ENCODE results near the gene PIK3AP1. TPM values are rescaled to one million over a fixed set of nuclear protein-coding genes. Genes with fewer than 3 reads are reported as not detected.

PIK3AP1 gene
- total RNA-seq, 1 experiment from 2014 or later = 3.7 TPM

DNA sequence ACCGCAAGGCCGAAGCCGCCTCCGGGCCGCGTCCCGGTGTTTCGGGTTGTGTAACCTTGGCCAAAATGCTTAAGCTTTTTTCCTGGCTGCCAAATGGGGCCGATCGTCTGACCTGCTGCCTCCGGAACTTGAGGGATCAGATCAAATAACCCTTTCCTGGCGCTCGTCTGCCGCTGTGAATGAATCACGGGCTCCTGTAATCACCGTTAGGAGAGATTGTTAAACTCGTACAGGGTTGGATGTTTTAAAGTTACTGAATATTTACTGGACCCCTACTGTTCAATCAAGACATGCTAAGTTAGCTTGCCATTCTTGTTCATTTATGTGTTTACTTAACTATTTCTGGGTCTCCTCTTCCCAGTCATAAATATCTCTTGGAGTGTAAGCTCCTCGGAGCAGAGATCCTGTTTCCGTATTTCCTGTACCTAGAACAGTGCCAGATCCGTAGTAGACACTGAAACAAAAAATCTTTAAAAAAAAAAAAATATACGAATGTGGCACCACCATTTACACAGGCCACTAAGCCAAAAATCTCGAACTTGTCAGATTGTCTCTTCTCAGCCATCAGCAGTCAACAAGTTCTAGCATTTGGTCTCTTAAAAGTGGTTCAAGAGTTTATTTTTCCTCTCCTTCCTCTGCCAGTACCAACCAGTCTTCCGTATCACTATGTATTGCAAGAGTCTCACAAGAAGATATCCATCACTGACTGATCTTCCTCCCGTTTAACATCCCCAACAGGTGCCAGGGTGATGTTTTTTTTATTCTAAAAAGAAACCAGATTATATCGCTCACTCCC lies 132.9 kb downstream of the PIK3AP1 start:
- no peaks in the 10 kb centered on the region for H3K27me3 ChIP-seq (ENCODE audit: low read length)
- H4K20me1 ChIP-seq (ENCODE audit: low read length) = peaks cover 23% of the 10 kb centered on the region
- peak overlapping the region; percentile 79 for H2AFZ ChIP-seq (ENCODE audit: low read length)
- peak overlapping the region; percentile 70 for H3K27ac ChIP-seq (ENCODE audit: low read length)
- no peaks in the 10 kb centered on the region for H3F3A ChIP-seq (ENCODE audit: low read length, unreplicated experiment)
- BruUV-seq (replicated peaks) = TSS peak; percentile 84
- H3K4me3 ChIP-seq (ENCODE audit: low read length) = peak overlapping the region; percentile 87
- peak overlapping the region; percentile 89 for H3K4me2 ChIP-seq (ENCODE audit: low read length)
- TF ChIP-seq EZH2phosphoT487 (IDR thresholded peaks at IDR 0.05; ENCODE audit: borderline replicate concordance, low read length) (0 out of 2 replicates have a peak, but pooled peaks have one; percentile 11), EZH2 (IDR thresholded peaks at IDR 0.05; ENCODE audit: low read length, unreplicated experiment) (no peak)
- no peaks in the 10 kb centered on the region for H3K36me3 ChIP-seq (ENCODE audit: low read depth, low read length)
- ATAC-seq (peak; percentile 60), DNase-seq (peak; percentile 68)
- H3K4me1 ChIP-seq (ENCODE audit: insufficient read depth, low read length) = peaks cover 19% of the 10 kb centered on the region; the same call in 1 of the 2 replicates
- intact Hi-C loops (cut with micrococcal nuclease) = loop anchor here (1.0 to 5.0 kb wide), 2 partner anchors 45 to 245 kb away; partner anchors contain the start of gene LCOR
- peak overlapping the region; percentile 67 for H3K9ac ChIP-seq (ENCODE audit: low read length)
- ChIA-PET POLR2A (ENCODE audit: unreplicated experiment) (interaction anchor here (0.6 kb wide), 1 partner anchor 182 kb away, joined by 6 read pairs; no protein-coding TSS in a partner anchor), CTCF (interaction anchor here (0.7 kb wide), 1 partner anchor 49 kb away, joined by 3 read pairs; no protein-coding TSS in a partner anchor)
- H3K9me2 ChIP-seq (replicated peaks; ENCODE audit: low read length) = no peaks in the 10 kb centered on the region
- H3K9me3 ChIP-seq (ENCODE audit: low read length) = no peaks in the 10 kb centered on the region
- peaks cover 42% of the 10 kb centered on the region for H3K79me2 ChIP-seq (ENCODE audit: low read length)

DNA sequence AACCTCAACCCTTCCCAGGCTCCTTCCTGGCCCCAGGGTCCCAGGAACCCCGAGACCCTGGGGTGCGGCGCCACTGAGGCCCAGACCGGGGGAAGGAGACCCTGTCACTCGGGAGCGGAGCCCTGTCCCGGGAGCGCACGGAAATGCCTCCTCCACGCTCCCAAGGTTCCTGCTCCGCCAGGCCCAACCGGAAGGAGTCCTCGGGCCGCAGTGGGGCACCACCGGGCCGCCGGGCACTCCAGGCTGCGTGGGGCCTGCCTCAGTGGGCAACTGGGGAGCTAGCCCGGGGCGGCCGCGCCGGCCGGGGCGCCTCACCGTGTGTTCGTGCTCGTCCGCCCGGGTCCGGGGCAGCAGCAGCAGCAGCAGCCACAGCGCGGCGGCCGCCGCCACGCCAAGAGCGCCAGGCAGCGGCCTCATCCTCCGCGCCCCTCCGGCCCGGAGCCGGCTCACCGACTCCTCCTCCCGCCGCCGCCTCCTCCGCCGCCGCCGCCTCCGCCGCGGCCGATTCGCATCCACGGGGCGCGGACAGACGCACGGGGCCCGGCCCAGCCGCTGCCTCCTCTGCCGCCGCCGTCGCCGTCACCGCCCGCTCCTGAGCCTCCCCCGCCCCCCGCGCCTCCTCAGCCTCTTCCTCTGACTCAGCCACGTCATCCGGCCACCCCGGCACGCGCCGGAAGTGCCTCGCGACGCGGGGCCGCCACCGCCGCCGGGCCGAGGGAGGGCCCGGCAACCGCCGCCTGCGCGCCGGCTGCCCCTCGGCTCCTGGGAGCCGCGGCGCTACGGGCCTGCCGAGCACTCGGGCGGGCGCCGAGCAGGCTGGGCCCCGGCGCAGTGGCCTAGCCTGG lies 133.7 kb downstream of the PIK3AP1 start, which contains the start of gene TM9SF3:
Gene TM9SF3, minus strand, starts transcription at position 594 of the 845 bp plus-strand sequence. Its CDS starts 177 bp downstream, at position 417.
- H3K4me2 ChIP-seq (ENCODE audit: low read length) = peak within 1 kb of the TSS; percentile 92
- H3K36me3 ChIP-seq (ENCODE audit: low read depth, low read length) = no peaks in the 10 kb centered on the region
- POLR2A ChIA-PET (ENCODE audit: unreplicated experiment) = interaction anchor here (0.6 kb wide), 1 partner anchor 183 kb away, joined by 6 read pairs; no protein-coding TSS in a partner anchor
- ATAC-seq = peak; percentile 79
- CTCF ChIA-PET = interaction anchor here (0.7 kb wide), 1 partner anchor 49 kb away, joined by 3 read pairs; no protein-coding TSS in a partner anchor
- no peaks in the 10 kb centered on the region for H3F3A ChIP-seq (ENCODE audit: low read length, unreplicated experiment)
- BruUV-seq (replicated peaks) = no TSS peak
- H3K9ac ChIP-seq (ENCODE audit: low read length) = peak within 1 kb of the TSS; percentile 78
- intact Hi-C loops (cut with micrococcal nuclease) = loop anchor here (1.0 to 5.0 kb wide), 2 partner anchors 46 to 246 kb away; partner anchors contain the start of gene LCOR
- H3K9me2 ChIP-seq (replicated peaks; ENCODE audit: low read length) = no peaks in the 10 kb centered on the region
- H3K4me1 ChIP-seq (ENCODE audit: insufficient read depth, low read length) = peaks cover 19% of the 10 kb centered on the region; the same call in 1 of the 2 replicates
- H3K4me3 ChIP-seq (ENCODE audit: low read length) = peak within 1 kb of the TSS; percentile 87
- H4K20me1 ChIP-seq (ENCODE audit: low read length) = peaks cover 29% of the 10 kb centered on the region
- TF ChIP-seq EZH2 (IDR thresholded peaks at IDR 0.05; ENCODE audit: low read length, unreplicated experiment) (no peak), EZH2phosphoT487 (IDR thresholded peaks at IDR 0.05; ENCODE audit: borderline replicate concordance, low read length) (0 out of 2 replicates have a peak, but pooled peaks have one; percentile 31)
- H3K27me3 ChIP-seq (ENCODE audit: low read length) = no peaks in the 10 kb centered on the region
- peak; percentile 84 for DNase-seq
- H3K9me3 ChIP-seq (ENCODE audit: low read length) = no peaks in the 10 kb centered on the region
- peak within 1 kb of the TSS; percentile 70 for H3K27ac ChIP-seq (ENCODE audit: low read length)
- peak within 1 kb of the TSS; percentile 79 for H2AFZ ChIP-seq (ENCODE audit: low read length)
- H3K79me2 ChIP-seq (ENCODE audit: low read length) = peaks cover 50% of the 10 kb centered on the region

DNA sequence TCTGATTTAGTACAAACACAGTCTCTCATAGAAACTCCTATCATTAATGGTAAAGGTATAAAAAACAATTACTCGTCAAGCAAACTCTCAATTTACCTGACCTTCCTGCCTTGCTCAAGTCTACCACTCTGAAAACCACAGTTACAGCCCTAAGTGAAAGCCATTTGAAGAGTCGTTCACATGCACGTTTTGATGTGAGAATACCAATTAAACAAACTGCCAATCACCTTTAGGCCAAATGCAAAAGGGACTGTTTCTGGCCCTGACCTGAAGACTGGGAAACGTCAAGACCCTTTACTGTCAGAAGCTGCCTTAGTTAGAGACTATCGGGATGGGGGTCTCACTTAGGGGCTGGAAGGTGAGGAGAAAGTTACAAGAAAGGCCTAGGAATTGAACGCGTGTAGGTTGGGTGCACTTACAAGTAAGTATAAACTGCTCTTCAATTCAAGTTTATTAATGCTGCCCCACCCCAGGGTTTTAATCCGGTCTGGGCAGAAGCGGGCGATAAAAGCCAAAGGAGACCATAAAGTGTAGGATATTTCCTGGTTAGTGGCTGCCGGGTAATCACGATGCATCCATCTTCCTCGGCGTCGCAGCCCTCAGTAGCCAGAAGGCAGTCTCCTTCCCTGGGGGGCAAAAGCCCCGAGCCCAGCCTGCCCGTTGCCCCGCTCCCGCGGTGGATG lies 134.4 kb downstream of the PIK3AP1 start:
- Histone ChIP-seq H3K4me2 (ENCODE audit: low read length) (peak overlapping the region; percentile 92), H4K20me1 (ENCODE audit: low read length) (peaks cover 37% of the 10 kb centered on the region), H3K36me3 (ENCODE audit: low read depth, low read length) (no peaks in the 10 kb centered on the region), H3K79me2 (ENCODE audit: low read length) (peaks cover 58% of the 10 kb centered on the region), H3K4me1 (ENCODE audit: insufficient read depth, low read length) (peaks cover 19% of the 10 kb centered on the region; the same call in 1 of the 2 replicates), H3K9me3 (ENCODE audit: low read length) (no peaks in the 10 kb centered on the region), H3K27ac (ENCODE audit: low read length) (peak overlapping the region; percentile 51), H2AFZ (ENCODE audit: low read length) (peak overlapping the region; percentile 56), H3K27me3 (ENCODE audit: low read length) (no peaks in the 10 kb centered on the region), H3K9ac (ENCODE audit: low read length) (peak overlapping the region; percentile 78), H3K9me2 (replicated peaks; ENCODE audit: low read length) (no peaks in the 10 kb centered on the region), H3F3A (ENCODE audit: low read length, unreplicated experiment) (no peaks in the 10 kb centered on the region), H3K4me3 (ENCODE audit: low read length) (peak overlapping the region; percentile 87)
- intact Hi-C loops (cut with micrococcal nuclease) = loop anchor here (5.0 kb wide), 1 partner anchor 46 kb away; no protein-coding TSS in a partner anchor
- TSS peak; percentile 38 for BruUV-seq (replicated peaks)
- CTCF ChIA-PET = no interaction called here
- DNase-seq (peak; percentile 6), ATAC-seq (peak; percentile 8)
- TF ChIP-seq EZH2 (IDR thresholded peaks at IDR 0.05; ENCODE audit: low read length, unreplicated experiment) = no peak
- TF ChIP-seq, protein P1, sequence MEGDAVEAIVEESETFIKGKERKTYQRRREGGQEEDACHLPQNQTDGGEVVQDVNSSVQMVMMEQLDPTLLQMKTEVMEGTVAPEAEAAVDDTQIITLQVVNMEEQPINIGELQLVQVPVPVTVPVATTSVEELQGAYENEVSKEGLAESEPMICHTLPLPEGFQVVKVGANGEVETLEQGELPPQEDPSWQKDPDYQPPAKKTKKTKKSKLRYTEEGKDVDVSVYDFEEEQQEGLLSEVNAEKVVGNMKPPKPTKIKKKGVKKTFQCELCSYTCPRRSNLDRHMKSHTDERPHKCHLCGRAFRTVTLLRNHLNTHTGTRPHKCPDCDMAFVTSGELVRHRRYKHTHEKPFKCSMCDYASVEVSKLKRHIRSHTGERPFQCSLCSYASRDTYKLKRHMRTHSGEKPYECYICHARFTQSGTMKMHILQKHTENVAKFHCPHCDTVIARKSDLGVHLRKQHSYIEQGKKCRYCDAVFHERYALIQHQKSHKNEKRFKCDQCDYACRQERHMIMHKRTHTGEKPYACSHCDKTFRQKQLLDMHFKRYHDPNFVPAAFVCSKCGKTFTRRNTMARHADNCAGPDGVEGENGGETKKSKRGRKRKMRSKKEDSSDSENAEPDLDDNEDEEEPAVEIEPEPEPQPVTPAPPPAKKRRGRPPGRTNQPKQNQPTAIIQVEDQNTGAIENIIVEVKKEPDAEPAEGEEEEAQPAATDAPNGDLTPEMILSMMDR (conservative IDR thresholded peaks at IDR 0.05; ENCODE audit: low read depth, low read length) = no peak
- no peak for TF ChIP-seq EZH2phosphoT487 (IDR thresholded peaks at IDR 0.05; ENCODE audit: borderline replicate concordance, low read length)
- POLR2A ChIA-PET (ENCODE audit: unreplicated experiment) = no interaction called here

Measured in PC-3 (cell line).